HG03064 (cell line): ENCODE data around the gene NDUFAF3.

ENCODE experiments used
- ATAC-seq: cut with Tn5 transposase; IDR thresholded peaks from one replicate; pipeline ENCODE4 v1.9.1; 2021; ENCODE audit warnings: low read depth; ENCODE audit not compliant: unreplicated experiment

The NDUFAF3 gene

GRCh38 chr3:49017229-49017970 lies 4.5 kb upstream of the NDUFAF3 start:
- ATAC-seq, result no peak

GRCh38 chr3:49017971-49018706 lies 3.8 kb upstream of the NDUFAF3 start, which contains the start of gene DALRD3:
DALRD3 (minus strand) TSS chr3:49018580; CDS start chr3:49018564, 16 bp downstream.
- no peak for ATAC-seq

GRCh38 chr3:49018707-49019006 lies 3.3 kb upstream of the NDUFAF3 start:
- no peak for ATAC-seq

GRCh38 chr3:49019941-49020329 lies 2.0 kb upstream of the NDUFAF3 start:
- ATAC-seq, result no peak

GRCh38 chr3:49020330-49021212 lies 1.4 kb upstream of the NDUFAF3 start:
- no peak for ATAC-seq

GRCh38 chr3:49021213-49021812 lies 608 bp upstream of the NDUFAF3 start:
- ATAC-seq, result peak; percentile 44

GRCh38 chr3:49022688-49023171 lies 809 bp downstream of the NDUFAF3 start:
- ATAC-seq, result no peak

- no peak for ATAC-seq
These were observed 1.9 kb downstream of the NDUFAF3 start for GRCh38 chr3:49023775-49024174.

- ATAC-seq, result no peak
These were observed 2.5 kb downstream of the NDUFAF3 start for GRCh38 chr3:49024449-49024848.

- no peak for ATAC-seq
These were observed 3.3 kb downstream of the NDUFAF3 start for GRCh38 chr3:49025005-49025792.

GRCh38 chr3:49025793-49026520 lies 4.0 kb downstream of the NDUFAF3 start:
- ATAC-seq, result no peak

- ATAC-seq, result no peak
These were observed 4.6 kb downstream of the NDUFAF3 start for GRCh38 chr3:49026536-49026935.

- ATAC-seq, result no peak
These were observed 5.7 kb downstream of the NDUFAF3 start for GRCh38 chr3:49027634-49028033.

- ATAC-seq, result no peak
These were observed 6.4 kb downstream of the NDUFAF3 start for GRCh38 chr3:49028298-49028672.

GRCh38 chr3:49028673-49029562 lies 7.0 kb downstream of the NDUFAF3 start, which contains the start of gene IMPDH2:
IMPDH2 (minus strand) TSS chr3:49029398; CDS start chr3:49029350, 48 bp downstream.
- peak; percentile 79 for ATAC-seq

- ATAC-seq, result no peak
These were observed 7.6 kb downstream of the NDUFAF3 start for GRCh38 chr3:49029563-49029884.

- ATAC-seq, result no peak
These were observed 8.4 kb downstream of the NDUFAF3 start for GRCh38 chr3:49030321-49030720.

- no peak for ATAC-seq
These were observed 10.9 kb downstream of the NDUFAF3 start for GRCh38 chr3:49032646-49033304.
